Immature natural killer cell (primary cell): ENCODE data around the gene FGD4. TPM values are rescaled to one million over a fixed set of nuclear protein-coding genes. Genes with fewer than 3 reads are reported as not detected.
"Not testable (repeated sequence)": the region's sequence is repeated elsewhere in the genome, so short reads cannot be mapped to it uniquely, and the experiment has no call there.

ENCODE experiments used
- DNase-seq, 3 donors: peaks; one replicate each; pipeline ENCODE4 v3.0.0; 2022; ENCODE audit warnings: mixed read lengths in 1 of 3
- H3K27ac Mint-ChIP-seq, 6 donors: one replicate each; pipeline ENCODE4 v1.8.0; 2020; ENCODE audit warnings: mixed read lengths in 6 of 6, mild to moderate bottlenecking in 5 of 6, inconsistent platforms in 4 of 6, moderate library complexity in 3 of 6
- H3K27me3 Mint-ChIP-seq, 3 donors: one replicate each; pipeline ENCODE4 v1.8.0; 2020 to 2021; ENCODE audit warnings: low read depth in 3 of 3, mild to moderate bottlenecking in 3 of 3, mixed read lengths in 3 of 3, moderate library complexity in 3 of 3, inconsistent platforms in 1 of 3
- H3K36me3 Mint-ChIP-seq, 3 donors: one replicate each; pipeline ENCODE4 v1.8.0; 2020; ENCODE audit warnings: mixed read lengths in 3 of 3, inconsistent platforms in 2 of 3, mild to moderate bottlenecking in 2 of 3
- H3K4me1 Mint-ChIP-seq, 2 donors: one replicate each; pipeline ENCODE4 v1.8.0; 2020; ENCODE audit warnings: inconsistent platforms in 2 of 2, mild to moderate bottlenecking in 2 of 2, mixed read lengths in 2 of 2, moderate library complexity in 1 of 2
- H3K4me3 Mint-ChIP-seq, 5 donors: one replicate each; pipeline ENCODE4 v1.8.0; 2020; ENCODE audit warnings: mild to moderate bottlenecking in 5 of 5, mixed read lengths in 5 of 5, inconsistent platforms in 3 of 5, moderate library complexity in 3 of 5
- H3K9me3 Mint-ChIP-seq, 6 donors: one replicate each; pipeline ENCODE4 v1.8.0; 2020; ENCODE audit warnings: mild to moderate bottlenecking in 6 of 6, mixed read lengths in 6 of 6, inconsistent platforms in 4 of 6, moderate library complexity in 3 of 6
- polyA plus RNA-seq, 3 donors: library from polyadenylated mRNA; unstranded; fragments of 300-500 nt; fragmentation: Illumina TruSeq; gene quantifications; one replicate each; pipeline ENCODE4 v1.2.3, GENCODE V29; 2021

The FGD4 gene
- polyA plus RNA-seq, 3 donors from 2014 or later: 0.12 to 2.3 (median 0.39) TPM

DNA sequence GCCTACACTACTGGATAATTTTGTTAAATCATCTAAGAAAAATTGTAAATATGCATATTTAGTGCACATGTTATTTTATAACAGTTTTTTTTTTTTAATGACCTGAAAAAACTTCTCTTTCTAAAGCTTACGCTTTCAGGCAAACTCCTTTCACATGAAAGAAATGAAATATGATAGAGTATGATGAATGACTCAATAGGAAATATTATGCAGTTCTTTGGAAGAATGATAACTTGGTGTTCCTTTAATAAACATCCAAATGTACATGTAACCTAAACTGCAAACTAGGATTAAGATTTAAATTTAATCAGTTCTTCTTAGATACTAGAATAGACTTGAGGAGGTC is 136.6 kb downstream of the FGD4 start:
- Mint-ChIP-seq H3K4me3 (peak overlapping the region in 2 of 5 donors; percentile 72 to 77), H3K27me3 (peaks cover 0 to 6% (median 2%) of the 10 kb centered on the region in 3 donors), H3K36me3 (no peaks in the 10 kb centered on the region), H3K9me3 (no peaks in the 10 kb centered on the region), H3K27ac (no peak overlapping the region), H3K4me1 (peaks cover 20 to 23% of the 10 kb centered on the region in 2 donors)
- no peak for DNase-seq

DNA sequence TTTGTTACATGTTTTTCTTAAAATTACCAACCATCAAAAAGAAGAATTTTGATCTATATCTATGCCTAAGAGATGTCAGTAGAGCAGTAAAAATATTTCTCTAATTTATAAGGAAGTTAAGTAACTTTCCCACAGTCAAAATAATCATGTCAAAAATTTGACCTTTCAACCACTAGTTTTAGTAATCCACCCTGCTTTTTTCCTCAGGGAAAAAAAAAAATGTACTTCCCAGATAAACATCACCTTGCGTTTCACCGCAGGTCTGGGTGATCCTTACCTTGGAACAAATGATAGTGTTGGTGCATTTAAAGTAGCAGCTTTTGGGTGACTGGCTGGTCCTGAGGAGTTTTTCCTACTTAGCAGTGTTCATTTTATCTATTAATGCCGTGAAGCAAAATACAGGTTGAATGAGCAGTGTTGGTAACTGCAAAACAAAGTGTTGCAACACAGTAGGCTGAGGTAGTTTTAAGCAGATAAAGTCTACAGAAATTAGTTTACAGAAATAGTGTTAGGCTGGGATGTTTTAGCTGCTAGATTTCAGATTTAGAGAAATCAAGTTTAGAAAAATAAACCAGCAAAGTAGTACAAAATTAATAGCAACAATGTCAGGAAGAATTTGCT is 142.5 kb downstream of the FGD4 start:
- H3K27me3 Mint-ChIP-seq: peaks cover 0 to 9% (median 4%) of the 10 kb centered on the region in 3 donors
- peak overlapping the region in 1 of 6 donors; percentile 22 for H3K27ac Mint-ChIP-seq
- H3K4me3 Mint-ChIP-seq: no peak overlapping the region
- no peaks in the 10 kb centered on the region for H3K4me1 Mint-ChIP-seq
- H3K36me3 Mint-ChIP-seq: no peaks in the 10 kb centered on the region
- DNase-seq: no peak
- no peaks in the 10 kb centered on the region for H3K9me3 Mint-ChIP-seq

DNA sequence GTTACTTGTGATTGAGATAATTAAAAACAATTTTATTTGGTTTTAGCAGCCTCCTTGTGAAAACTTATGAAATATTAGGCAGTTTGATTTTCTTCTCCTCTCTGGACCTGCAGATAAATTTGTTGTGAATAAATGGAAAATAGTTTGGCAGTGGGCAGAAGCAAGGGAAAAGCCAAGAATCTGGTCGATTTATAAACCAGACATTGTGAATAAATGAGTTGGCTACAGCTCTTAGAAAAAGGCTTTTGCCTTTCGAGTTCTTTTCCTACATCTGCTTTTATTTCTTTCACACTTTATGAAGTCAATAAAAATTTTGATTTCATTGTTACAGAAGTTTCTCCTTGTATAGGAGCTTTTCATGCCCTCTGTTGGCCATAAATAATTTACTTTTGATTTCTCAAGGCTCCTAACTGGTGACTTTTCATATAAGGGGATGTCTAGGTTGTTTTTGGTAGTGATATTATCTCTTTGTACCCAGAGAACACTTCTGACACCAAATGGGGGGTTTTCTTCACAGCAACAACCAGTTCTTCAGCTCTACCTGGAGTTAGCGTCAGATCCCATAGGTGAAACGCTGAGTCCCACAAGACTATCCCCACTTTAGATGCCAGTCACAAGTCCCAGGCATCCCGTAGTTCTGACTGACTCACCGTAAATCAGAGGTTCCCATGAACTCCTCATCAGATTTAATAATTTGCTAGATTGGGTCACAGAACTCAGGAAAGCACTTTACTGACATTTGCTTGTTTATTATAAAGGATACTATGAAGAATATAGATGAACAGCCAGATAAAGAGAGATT is 143.3 kb downstream of the FGD4 start:
- Mint-ChIP-seq H3K9me3 (no peaks in the 10 kb centered on the region), H3K4me1 (no peaks in the 10 kb centered on the region), H3K27me3 (peaks cover 0 to 6% (median 2%) of the 10 kb centered on the region in 3 donors), H3K36me3 (no peaks in the 10 kb centered on the region), H3K27ac (no peak overlapping the region), H3K4me3 (no peak overlapping the region)
- no peak for DNase-seq

- Mint-ChIP-seq H3K36me3 (no peaks in the 10 kb centered on the region), H3K4me3 (no peak overlapping the region), H3K4me1 (no peaks in the 10 kb centered on the region), H3K27ac (no peak overlapping the region), H3K27me3 (peaks cover 0 to 6% (median 3%) of the 10 kb centered on the region in 3 donors), H3K9me3 (no peaks in the 10 kb centered on the region)
- no peak for DNase-seq
Measured at GRCh38 chr12:32544893-32545292, 145.5 kb downstream of the FGD4 start.

DNA sequence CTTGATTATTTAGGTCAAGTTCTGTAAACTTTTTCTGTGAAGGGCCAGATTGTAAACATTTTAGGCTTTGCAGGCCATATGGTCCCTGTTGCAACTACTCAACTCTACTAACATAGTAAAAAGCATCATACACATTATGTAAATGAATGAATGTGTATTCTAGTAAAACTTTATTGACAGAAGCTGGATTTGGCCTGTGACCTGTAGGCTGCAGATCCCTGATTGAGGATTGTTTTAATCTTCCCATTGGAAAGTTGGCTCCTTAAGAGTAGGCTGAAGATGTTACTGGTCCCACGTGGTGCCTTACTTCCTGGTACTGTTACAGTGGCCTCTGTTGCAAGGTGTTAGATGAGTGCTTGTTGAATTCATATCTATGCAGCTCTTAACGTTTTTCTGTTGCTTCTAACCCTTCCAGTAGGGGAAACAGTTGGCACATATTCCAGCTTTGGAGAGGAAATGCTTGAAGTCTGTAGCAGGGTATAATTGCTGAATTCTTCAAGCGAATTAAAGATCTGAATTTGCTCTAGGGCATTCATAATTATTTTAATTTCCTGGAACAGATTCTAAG is 146.1 kb downstream of the FGD4 start:
- Mint-ChIP-seq H3K27me3 (peaks cover 0 to 6% (median 4%) of the 10 kb centered on the region in 3 donors), H3K27ac (no peak overlapping the region), H3K4me1 (no peaks in the 10 kb centered on the region), H3K4me3 (no peak overlapping the region), H3K9me3 (no peaks in the 10 kb centered on the region), H3K36me3 (no peaks in the 10 kb centered on the region)
- DNase-seq: no peak

DNA sequence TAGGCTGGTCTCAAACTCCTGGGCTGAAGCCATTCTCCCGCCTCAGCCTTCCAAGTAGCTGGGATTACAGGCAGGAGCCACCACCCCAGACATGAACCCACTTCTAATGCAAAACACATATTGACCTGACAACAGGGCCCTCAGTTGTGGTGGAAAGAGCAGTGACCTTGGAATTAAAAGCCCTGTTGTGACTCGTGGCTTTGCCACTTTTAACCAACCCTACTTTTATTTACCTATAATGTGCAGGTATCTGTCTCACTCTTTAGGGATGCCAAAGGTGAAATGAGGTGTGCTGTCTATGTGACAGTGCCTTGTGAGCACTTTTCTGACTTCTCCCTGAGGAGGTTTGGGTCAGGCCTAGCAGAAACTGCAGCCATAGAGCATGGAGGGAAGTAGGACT is 146.9 kb downstream of the FGD4 start:
- no peaks in the 10 kb centered on the region for H3K9me3 Mint-ChIP-seq
- H3K36me3 Mint-ChIP-seq: no peaks in the 10 kb centered on the region
- no peaks in the 10 kb centered on the region for H3K4me1 Mint-ChIP-seq
- peaks cover 0 to 5% (median 3%) of the 10 kb centered on the region in 3 donors for H3K27me3 Mint-ChIP-seq
- no peak for DNase-seq
- H3K4me3 Mint-ChIP-seq: no peak overlapping the region
- no peak overlapping the region for H3K27ac Mint-ChIP-seq

GRCh38 chr12:32548691-32549281 is 149.4 kb downstream of the FGD4 start:
- no peaks in the 10 kb centered on the region for H3K4me1 Mint-ChIP-seq
- no peak overlapping the region for H3K4me3 Mint-ChIP-seq
- H3K9me3 Mint-ChIP-seq: no peaks in the 10 kb centered on the region
- H3K27ac Mint-ChIP-seq: no peak overlapping the region
- DNase-seq: no peak
- no peaks in the 10 kb centered on the region for H3K36me3 Mint-ChIP-seq
- peaks cover 0 to 7% (median 0%) of the 10 kb centered on the region in 3 donors for H3K27me3 Mint-ChIP-seq

DNA sequence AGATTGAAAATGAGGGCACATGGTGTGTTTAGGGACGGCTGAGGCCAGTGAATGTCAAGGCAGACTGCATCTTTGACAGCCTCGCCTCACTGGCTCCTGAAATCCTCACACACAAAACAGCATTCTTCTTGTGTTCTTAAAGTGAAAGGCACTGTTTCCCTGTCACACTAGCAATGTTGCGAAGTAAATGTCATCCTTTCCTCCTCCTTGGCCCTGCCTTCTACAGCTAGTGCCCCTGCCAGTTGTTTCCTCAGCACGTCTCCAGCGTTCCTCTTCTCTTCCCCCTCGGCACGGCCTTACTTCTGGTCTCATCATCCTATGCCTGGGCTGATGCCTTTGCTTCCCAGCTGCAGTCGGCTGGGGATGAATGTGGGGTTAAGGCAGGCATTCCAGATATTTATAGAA is 150.3 kb downstream of the FGD4 start:
- Mint-ChIP-seq H3K27me3 (peaks cover 0 to 7% (median 0%) of the 10 kb centered on the region in 3 donors), H3K4me3 (no peak overlapping the region), H3K9me3 (no peaks in the 10 kb centered on the region), H3K27ac (no peak overlapping the region), H3K4me1 (no peaks in the 10 kb centered on the region), H3K36me3 (no peaks in the 10 kb centered on the region)
- DNase-seq: no peak

- H3K4me1 Mint-ChIP-seq: no peaks in the 10 kb centered on the region
- H3K27ac Mint-ChIP-seq: no peak overlapping the region
- no peaks in the 10 kb centered on the region for H3K9me3 Mint-ChIP-seq
- H3K4me3 Mint-ChIP-seq: no peak overlapping the region
- peaks cover 0 to 7% (median 0%) of the 10 kb centered on the region in 3 donors for H3K27me3 Mint-ChIP-seq
- H3K36me3 Mint-ChIP-seq: no peaks in the 10 kb centered on the region
- no peak for DNase-seq
Measured at GRCh38 chr12:32551058-32551457, 151.7 kb downstream of the FGD4 start.

GRCh38 chr12:32558903-32559302 is 159.5 kb downstream of the FGD4 start:
- Mint-ChIP-seq H3K4me1 (no peaks in the 10 kb centered on the region), H3K27ac (no peak overlapping the region), H3K4me3 (no peak overlapping the region), H3K27me3 (peaks cover 0 to 2% (median 2%) of the 10 kb centered on the region in 3 donors), H3K9me3 (no peaks in the 10 kb centered on the region), H3K36me3 (no peaks in the 10 kb centered on the region)
- no peak for DNase-seq

DNA sequence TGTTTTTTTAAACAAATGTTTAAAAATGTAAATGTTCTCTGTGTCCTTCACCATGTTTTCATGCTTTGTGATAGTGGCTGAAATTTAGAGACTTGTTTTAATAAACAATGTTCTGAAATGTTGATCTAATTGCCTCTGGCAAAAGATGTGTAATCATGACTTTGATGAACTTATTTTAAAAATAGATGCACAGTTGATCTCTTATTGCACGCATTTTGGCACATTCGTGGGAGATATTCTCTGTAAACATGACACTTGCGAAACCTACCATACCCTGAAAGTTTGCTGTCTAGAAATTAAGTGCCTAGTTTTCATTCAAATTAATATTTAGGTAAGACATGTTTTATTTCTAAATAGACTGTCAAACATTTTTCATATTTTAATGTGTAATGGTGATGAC is 160.1 kb downstream of the FGD4 start:
- Mint-ChIP-seq H3K9me3 (no peaks in the 10 kb centered on the region), H3K4me1 (no peaks in the 10 kb centered on the region), H3K4me3 (no peak overlapping the region), H3K36me3 (no peaks in the 10 kb centered on the region), H3K27me3 (peaks cover 0 to 2% (median 2%) of the 10 kb centered on the region in 3 donors), H3K27ac (no peak overlapping the region)
- DNase-seq: no peak

DNA sequence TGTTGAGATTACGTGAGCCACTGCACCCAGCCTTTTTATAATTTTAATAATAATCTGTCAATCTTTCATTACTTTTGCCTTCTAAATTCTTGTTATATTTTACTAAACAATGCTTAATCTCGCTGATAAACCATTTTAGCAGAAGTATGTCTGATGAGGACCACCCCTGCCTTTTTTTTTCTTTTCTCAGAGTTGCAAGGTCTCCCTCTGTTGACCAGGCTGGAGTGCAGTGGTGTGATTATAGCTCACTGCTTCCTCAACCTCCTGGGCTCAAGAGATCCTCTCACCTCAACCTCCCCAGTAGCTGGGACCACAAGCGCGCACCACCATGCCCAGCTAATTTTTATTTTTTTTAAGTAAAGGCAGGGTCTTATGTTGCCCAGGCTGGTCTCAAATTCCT is 161.2 kb downstream of the FGD4 start:
- Mint-ChIP-seq H3K9me3 (no peaks in the 10 kb centered on the region), H3K27me3 (peaks cover 0 to 2% (median 2%) of the 10 kb centered on the region in 3 donors), H3K36me3 (no peaks in the 10 kb centered on the region), H3K27ac (no peak overlapping the region), H3K4me1 (no peaks in the 10 kb centered on the region), H3K4me3 (no peak overlapping the region)
- no peak for DNase-seq

DNA sequence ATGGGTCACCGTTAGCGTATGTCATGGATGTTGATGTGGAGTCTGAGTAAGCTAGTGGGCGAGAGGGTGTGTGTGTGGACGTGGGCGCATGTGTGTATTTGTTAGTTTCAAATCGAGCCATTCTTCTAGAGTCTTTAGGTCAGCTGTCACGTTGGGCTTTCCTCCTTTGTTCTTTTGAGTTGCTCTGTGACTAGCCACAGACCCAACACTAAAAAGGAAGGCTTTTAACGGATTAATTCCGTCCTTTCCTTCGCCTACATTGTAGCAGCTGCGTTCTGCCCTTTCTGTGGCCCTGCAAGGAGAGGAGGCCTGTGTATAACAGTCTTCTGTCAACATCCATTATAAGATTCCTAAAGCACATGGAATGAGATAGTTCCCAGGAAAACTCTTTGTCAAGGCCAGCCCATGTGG is 162.6 kb downstream of the FGD4 start:
- Mint-ChIP-seq H3K27ac (no peak overlapping the region), H3K9me3 (no peaks in the 10 kb centered on the region), H3K27me3 (peaks cover 0 to 2% (median 2%) of the 10 kb centered on the region in 3 donors), H3K36me3 (no peaks in the 10 kb centered on the region), H3K4me1 (no peaks in the 10 kb centered on the region), H3K4me3 (no peak overlapping the region)
- DNase-seq: no peak

DNA sequence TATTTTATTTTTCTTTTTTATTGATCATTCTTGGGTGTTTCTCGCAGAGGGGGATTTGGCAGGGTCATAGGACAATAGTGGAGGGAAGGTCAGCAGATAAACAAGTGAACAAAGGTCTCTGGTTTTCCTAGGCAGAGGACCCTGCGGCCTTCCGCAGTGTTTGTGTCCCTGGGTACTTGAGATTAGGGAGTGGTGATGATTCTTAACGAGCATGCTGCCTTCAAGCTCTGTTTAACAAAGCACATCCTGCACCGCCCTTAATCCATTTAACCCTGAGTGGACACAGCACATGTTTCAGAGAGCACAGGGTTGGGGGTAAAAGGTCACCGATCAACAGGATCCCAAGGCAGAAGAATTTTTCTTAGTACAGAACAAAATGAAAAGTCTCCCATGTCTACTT is 163.1 kb downstream of the FGD4 start:
- H3K4me1 Mint-ChIP-seq: not testable (repeated sequence)

More for the DNA sequence above, 163.1 kb downstream of the FGD4 start:
- not testable (repeated sequence) for H3K27ac Mint-ChIP-seq, H3K9me3 Mint-ChIP-seq, H3K4me3 Mint-ChIP-seq, H3K27me3 Mint-ChIP-seq, H3K36me3 Mint-ChIP-seq, DNase-seq
